Measurements from ENCODE around the gene ASPSCR1. TPM values are rescaled to one million over a fixed set of nuclear protein-coding genes. Genes with fewer than 3 reads are reported as not detected.

Gene ASPSCR1
- total RNA-seq, 1 experiment from 2014 or later = 51.0 TPM

- BruUV-seq (replicated peaks) = no TSS peak
- RAD21 ChIA-PET (ENCODE audit: low non-redundant PET in 1 of 2, low total read pairs in 2 of 2, uncharacterized antibody in 2 of 2, unreplicated experiment in 2 of 2) = interaction anchor here in 1 of 2 experiments (0.8 kb wide), 1 partner anchor 74 kb away, joined by 3 read pairs; no protein-coding TSS in a partner anchor
- Histone ChIP-seq H3K27ac (ENCODE audit: low read depth, low read length) (no peak overlapping the region), H3K4me2 (ENCODE audit: low read length) (no peak overlapping the region), H3K9me2 (ENCODE audit: insufficient read depth) (no peaks in the 10 kb centered on the region), H3K9ac (ENCODE audit: low read length) (no peak overlapping the region), H3K4me3 (replicated peaks in 1 of 2; ENCODE audit: low read depth in 1 of 2, low read length in 2 of 2) (no peak overlapping the region), H3K27me3 (ENCODE audit: insufficient read depth, low read length) (no peaks in the 10 kb centered on the region), H3K79me2 (ENCODE audit: insufficient read depth, low read length) (no peaks in the 10 kb centered on the region), H4K20me1 (ENCODE audit: insufficient read depth) (no peaks in the 10 kb centered on the region), H3K9me3 (ENCODE audit: control insufficient read depth in 1 of 2, insufficient read depth in 1 of 2, low read depth in 1 of 2, low read length in 2 of 2) (no peaks in the 10 kb centered on the region), H3K36me3 (ENCODE audit: control insufficient read depth in 1 of 2, insufficient read depth in 2 of 2, low read length in 2 of 2) (no peaks in the 10 kb centered on the region), H2AFZ (ENCODE audit: low read depth, low read length, poor library complexity, severe bottlenecking) (no peak overlapping the region), H3K4me1 (ENCODE audit: control insufficient read depth in 1 of 2, insufficient read depth in 2 of 2, low read length in 2 of 2) (peaks cover 3 to 8% of the 10 kb centered on the region in 2 experiments; a peak in 2 of 4 replicates)
- intact Hi-C loops (cut with micrococcal nuclease) = no loop called here
- CTCF ChIA-PET = interaction anchor here (1.0 to 3.5 kb wide), 3 partner anchors 67 to 76 kb away, joined by 3 to 22 read pairs (median 8); partner anchors contain the start of genes CENPX and LRRC45
- POLR2A ChIA-PET = interaction anchor here (2.9 kb wide), 1 partner anchor 11 kb away, joined by 8 read pairs; no protein-coding TSS in a partner anchor
- no peak for TF ChIP-seq POLR2A (IDR thresholded peaks at IDR 0.05; ENCODE audit: borderline replicate concordance, extremely low read depth, insufficient read depth, insufficient read length)
- TF ChIP-seq, protein P1, sequence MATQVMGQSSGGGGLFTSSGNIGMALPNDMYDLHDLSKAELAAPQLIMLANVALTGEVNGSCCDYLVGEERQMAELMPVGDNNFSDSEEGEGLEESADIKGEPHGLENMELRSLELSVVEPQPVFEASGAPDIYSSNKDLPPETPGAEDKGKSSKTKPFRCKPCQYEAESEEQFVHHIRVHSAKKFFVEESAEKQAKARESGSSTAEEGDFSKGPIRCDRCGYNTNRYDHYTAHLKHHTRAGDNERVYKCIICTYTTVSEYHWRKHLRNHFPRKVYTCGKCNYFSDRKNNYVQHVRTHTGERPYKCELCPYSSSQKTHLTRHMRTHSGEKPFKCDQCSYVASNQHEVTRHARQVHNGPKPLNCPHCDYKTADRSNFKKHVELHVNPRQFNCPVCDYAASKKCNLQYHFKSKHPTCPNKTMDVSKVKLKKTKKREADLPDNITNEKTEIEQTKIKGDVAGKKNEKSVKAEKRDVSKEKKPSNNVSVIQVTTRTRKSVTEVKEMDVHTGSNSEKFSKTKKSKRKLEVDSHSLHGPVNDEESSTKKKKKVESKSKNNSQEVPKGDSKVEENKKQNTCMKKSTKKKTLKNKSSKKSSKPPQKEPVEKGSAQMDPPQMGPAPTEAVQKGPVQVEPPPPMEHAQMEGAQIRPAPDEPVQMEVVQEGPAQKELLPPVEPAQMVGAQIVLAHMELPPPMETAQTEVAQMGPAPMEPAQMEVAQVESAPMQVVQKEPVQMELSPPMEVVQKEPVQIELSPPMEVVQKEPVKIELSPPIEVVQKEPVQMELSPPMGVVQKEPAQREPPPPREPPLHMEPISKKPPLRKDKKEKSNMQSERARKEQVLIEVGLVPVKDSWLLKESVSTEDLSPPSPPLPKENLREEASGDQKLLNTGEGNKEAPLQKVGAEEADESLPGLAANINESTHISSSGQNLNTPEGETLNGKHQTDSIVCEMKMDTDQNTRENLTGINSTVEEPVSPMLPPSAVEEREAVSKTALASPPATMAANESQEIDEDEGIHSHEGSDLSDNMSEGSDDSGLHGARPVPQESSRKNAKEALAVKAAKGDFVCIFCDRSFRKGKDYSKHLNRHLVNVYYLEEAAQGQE (IDR thresholded peaks at IDR 0.05; ENCODE audit: low read depth) = no peak
- TF ChIP-seq POLR2AphosphoS5 (IDR thresholded peaks at IDR 0.05; ENCODE audit: low read depth, low read length) = no peak
- no peak for TF ChIP-seq YY1 (IDR thresholded peaks at IDR 0.05; ENCODE audit: extremely low read depth, insufficient replicate concordance, low read depth, low read length)
- TF ChIP-seq, protein P2, sequence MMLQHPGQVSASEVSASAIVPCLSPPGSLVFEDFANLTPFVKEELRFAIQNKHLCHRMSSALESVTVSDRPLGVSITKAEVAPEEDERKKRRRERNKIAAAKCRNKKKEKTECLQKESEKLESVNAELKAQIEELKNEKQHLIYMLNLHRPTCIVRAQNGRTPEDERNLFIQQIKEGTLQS (IDR thresholded peaks at IDR 0.05) = no peak
- no peak for ATAC-seq
- DNase-seq (ENCODE audit: low read depth, low spot score) = no peak
Measured at GRCh38 chr17:81954131-81955057, 23.0 kb upstream of the ASPSCR1 start.

Data from HCT116 (cell line).